ENCODE results near the gene GALK2.
"Not testable (repeated sequence)": the region's sequence is repeated elsewhere in the genome, so short reads cannot be mapped to it uniquely, and the experiment has no call there.

The GALK2 gene

DNA sequence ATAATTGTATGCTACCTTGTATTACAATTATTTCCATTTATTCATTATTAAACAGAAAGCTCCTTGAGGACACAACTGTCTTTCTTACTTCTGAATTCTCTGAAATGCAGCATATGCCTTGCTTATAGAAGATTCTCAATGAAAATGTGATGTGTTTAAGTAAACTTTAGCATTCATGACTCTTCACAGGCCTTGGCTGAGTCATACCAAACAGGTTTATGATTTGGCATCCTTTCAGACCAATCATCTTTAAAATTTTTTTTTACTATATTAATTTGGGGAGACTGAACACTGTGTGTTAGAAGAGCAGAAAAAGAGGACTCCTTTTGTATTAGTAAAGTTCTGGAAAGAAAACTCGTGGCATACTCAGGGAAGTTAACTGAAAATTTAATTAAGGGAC, 6.4 kb upstream of the GALK2 start:
- no peak for DNase-seq (ENCODE audit: low read depth, low spot score)

GRCh38 chr15:49164865-49165264, 5.2 kb upstream of the GALK2 start:
- no peak for DNase-seq (ENCODE audit: low read depth, low spot score)

DNA sequence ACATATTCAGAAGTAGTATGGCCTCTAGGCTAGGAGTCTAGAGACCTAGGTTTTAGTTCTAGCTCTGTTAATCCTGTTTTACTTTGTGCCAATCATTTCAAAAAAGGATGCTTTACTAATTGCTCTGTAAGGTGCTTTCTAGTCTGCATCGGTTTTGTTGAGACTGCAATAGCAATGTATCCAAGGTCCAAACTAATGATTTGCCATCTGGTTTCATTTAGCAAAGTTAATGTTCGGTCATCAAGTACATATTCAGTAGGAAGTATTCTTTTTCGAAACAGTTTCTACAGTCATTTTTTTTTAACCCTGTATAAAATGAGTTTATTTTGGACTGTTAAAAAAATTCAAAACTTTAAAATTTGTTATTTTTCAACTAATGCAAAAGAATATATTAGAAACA, 2.0 kb upstream of the GALK2 start:
- DNase-seq (ENCODE audit: low read depth, low spot score) = no peak

DNA sequence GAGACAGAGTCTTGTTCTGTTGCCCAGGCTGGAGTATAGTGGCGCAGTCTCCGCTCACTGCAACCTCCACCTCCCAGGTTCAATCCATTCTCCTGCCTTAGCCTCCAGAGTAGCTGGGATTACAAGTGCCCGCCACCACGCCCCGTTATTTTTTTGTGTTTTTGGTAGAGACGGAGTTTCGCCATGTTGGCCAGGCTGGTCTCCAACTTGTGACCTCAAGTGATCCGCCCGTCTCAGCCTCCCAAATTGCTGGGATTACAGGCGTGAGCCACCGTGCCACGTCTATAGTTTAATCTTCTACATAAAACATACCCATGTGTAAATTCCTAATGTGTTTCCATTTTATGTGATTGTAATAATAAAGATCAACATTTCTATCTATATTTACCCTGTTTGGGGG, 1.7 kb downstream of the GALK2 start:
- no peak for DNase-seq (ENCODE audit: low read depth, low spot score)

GRCh38 chr15:49174902-49175301, 4.9 kb downstream of the GALK2 start:
- no peak for DNase-seq (ENCODE audit: low read depth, low spot score)

DNA sequence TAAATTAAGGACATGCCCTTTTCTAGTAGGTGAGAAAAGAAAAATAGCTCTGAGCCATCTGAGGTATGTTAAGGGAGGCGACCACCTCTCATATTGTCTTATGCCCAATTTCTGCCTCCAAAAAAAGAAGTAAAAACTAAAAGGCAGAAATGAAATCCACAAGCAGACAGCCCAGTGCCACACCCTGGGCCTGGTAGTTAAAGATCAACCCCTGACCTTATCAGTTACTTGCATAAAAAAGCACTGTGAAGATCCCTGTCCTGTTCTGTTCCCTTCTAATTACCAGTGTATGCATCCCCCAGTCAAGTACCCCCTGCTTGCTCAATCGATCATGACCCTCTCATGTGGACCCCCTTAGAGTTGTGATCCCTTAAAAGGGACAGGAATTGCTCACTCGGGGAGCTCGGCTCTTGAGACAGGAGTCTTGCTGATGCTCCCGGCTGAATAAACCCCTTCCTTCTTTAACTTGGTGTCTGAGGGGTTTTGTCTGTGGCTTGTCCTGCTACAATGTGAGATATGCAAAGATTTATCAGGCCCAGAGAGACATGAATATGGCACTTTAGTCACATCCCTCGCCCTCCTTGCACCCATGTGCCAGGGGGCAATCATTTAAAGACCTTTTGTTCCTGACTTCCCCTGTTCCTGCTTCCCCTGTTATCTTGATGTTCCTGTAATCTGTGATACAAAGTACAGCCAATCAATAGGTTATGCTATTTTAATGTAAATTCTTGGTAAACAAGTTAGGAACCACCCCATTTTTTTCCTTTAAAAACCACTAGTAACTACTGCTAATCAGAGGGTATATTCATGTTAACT, 5.7 kb downstream of the GALK2 start:
- not testable (repeated sequence) for DNase-seq (ENCODE audit: low read depth, low spot score)

DNA sequence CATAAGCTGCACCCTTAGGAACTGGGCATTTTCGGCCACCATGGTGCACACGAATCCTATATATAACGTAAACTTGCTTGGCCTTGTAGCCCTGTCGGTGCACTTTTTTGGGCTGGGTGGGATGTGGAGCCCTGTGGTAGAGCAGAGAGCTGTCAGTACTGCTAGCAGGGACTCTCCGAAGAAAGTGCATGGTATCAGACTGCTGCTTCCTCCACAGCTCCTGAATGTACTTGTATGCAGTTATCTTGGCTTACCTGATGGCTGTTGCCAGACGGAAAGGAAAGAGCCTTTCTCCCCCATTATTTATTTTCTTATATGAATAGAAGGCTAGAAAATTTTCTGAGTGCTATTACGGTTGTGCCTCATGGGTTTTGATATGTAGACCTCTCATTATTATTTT, 8.4 kb downstream of the GALK2 start:
- DNase-seq (ENCODE audit: low read depth, low spot score) = no peak

DNA sequence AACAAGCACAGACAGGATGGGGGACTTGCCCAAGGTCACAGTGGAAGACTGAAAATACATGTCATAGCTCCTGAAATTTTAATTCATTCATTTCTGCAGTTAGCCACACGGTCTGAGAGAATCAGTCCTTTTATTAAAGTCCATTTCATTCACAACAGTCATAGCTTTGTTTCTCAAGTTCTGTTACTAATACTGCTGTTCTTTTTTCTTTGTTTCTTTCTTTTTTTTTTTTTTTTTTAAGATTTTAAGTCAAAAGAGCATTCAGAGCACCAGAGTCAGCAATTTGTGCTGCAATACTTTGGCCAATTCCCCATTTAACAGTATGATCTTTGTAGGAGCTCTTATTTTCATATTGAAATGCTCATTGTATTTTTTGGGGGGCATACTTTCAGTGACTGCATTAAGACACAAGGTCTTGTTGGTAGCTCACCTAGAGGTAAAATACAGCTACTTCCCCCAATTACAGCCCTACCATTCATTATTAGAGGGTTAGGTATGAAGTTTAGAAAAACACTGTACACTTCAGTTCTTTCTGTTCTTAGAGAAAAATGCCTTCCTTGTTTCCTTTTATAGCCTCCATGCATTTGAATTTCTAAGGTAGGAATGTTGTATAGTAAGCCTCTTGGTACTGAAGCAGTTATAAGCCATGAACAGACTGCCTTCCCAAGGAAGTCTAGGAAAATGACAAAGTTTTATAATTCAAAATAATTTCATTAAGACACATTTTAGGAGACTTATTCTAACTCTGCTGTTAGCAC, 9.6 kb downstream of the GALK2 start:
- DNase-seq (ENCODE audit: low read depth, low spot score) = no peak

DNA sequence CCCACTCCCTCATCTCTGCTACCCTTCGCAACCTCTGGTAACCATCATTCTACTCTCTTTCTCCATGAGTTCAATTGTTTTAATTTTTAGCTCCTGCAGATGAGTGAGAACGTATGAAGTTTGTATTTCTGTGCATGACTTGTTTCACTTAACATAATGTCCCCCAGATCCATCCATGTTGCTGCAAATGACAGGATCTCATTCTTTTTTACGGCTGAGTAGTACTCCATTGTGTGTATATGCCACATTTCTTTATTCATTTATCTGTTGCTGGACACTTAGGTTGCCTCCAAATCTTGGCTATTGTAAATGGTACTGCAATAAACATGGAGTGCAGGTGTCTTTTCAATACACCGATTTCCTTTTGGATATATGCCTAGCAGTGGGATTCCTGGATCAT, 12.1 kb downstream of the GALK2 start:
- DNase-seq (ENCODE audit: low read depth, low spot score) = no peak

GRCh38 chr15:49183741-49184140, 13.7 kb downstream of the GALK2 start:
- DNase-seq (ENCODE audit: low read depth, low spot score) = not testable (repeated sequence)

DNA sequence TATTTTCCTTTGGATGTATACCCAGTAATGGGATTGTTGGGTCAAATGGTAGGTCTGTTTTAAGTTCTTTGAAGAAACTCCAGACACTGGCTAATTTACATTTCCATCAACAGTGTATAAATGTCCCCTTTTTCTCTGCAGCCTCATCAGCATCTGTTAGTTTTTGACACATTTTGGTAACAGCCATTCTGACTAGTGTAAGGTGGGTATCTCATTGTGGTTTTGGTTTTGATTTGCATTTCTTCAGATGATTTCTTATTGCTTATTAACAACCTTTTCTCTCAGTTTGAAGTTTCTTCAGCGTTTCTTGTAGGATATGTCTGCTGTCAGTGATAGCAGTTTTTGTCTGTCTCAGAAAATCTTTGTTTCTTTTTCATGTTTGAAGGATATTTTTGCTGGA, 15.4 kb downstream of the GALK2 start:
- DNase-seq (ENCODE audit: low read depth, low spot score) = no peak

- DNase-seq (ENCODE audit: low read depth, low spot score) = no peak
These were observed 17.6 kb downstream of the GALK2 start for GRCh38 chr15:49187549-49188245.

DNA sequence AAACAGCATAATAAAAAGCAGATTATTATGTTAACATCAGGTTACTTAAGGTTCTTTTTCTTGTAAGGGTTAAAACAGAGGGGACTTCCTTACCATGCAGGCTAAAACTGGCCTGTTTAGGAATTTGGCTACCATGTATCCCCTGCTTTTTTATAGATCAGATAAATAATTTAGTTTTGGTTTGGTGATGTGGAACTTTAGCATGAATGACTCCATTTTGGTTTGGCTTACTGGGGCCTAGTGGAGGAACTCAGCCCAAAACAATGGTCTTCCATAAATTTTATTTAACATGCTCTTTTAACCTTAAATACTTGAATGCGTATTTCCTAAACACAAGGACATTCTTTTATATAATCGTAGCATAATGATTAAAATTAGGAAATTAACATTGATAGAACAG, 18.9 kb downstream of the GALK2 start:
- no peak for DNase-seq (ENCODE audit: low read depth, low spot score)

DNA sequence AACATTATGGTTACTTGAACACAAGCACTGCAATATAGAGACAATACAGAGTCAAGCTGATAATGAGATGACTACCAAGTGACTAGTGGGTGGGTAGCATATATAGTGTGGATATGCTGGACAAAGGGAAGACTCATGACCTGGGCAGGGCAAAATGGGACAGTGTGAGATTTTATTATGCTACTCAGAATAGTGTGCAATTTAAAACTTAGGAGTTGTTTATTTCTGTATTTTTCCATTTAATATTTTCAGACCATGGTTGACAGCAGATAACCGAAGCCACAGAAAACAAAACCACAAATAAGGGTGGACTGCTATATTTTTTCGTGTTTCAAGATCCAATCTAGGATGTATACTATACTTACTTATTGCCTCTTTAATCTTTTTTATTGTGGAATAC, 19.6 kb downstream of the GALK2 start:
- DNase-seq (ENCODE audit: low read depth, low spot score) = no peak

GRCh38 chr15:49190586-49190985, 20.5 kb downstream of the GALK2 start:
- DNase-seq (ENCODE audit: low read depth, low spot score) = no peak

DNA sequence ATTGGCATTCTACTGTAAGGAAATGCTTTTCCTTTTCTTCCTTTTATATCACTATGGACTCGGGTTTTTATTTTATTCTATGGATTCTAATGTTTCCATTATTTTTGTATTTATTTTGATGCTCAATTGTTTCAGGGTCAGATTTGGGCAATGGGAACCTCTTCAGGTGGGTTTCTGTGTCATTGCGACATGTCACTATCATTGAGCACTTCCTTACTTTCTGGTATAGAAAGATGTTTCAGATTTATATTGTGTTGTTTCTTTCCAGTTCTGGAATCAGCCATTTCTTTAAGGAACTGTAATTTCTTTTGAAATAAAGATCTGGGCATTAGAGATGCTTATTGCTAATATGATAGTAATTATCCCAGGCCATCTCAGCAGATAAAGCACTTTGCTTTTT, 21.8 kb downstream of the GALK2 start:
- no peak for DNase-seq (ENCODE audit: low read depth, low spot score)

- no peak for DNase-seq (ENCODE audit: low read depth, low spot score)
These were observed 26.8 kb downstream of the GALK2 start for GRCh38 chr15:49196856-49197255.

DNA sequence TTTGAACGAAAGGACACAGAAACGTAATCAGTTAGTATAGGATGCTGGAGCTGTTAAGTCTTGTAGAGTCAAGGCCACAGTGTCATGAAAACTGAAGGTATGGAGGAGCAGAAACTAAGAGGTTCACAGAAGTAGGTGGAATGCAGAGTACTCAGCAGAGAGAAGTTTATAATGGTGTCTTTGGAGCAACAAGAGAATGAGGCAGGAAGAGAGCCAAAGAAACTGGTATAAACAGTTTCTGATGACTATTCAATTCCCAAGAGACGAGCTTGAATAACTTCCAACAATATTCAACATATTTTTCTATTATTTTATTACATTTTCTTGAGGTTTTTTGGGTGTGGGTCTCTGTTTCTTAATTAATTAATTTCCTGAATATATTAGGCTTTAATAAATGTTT, 29.6 kb downstream of the GALK2 start:
- no peak for DNase-seq (ENCODE audit: low read depth, low spot score)

DNA sequence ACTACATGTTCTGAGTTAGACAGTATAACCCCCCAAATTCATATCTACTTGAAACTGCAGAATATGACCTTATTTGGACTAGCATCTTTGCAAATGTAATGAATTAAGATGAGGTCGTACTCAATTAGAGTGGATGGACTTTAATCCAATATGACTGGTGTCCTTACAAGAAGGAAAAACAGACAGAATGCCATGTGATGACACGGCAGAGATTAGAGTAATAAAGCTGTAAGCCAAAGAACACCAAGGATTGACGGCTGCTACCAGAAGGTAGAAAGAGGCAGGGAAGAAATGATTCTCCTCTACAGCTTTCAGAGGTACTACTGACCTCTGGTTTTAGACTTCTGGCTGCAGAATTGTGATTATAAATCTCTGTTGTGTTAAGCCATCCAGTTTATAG, 30.3 kb downstream of the GALK2 start:
- no peak for DNase-seq (ENCODE audit: low read depth, low spot score)

DNA sequence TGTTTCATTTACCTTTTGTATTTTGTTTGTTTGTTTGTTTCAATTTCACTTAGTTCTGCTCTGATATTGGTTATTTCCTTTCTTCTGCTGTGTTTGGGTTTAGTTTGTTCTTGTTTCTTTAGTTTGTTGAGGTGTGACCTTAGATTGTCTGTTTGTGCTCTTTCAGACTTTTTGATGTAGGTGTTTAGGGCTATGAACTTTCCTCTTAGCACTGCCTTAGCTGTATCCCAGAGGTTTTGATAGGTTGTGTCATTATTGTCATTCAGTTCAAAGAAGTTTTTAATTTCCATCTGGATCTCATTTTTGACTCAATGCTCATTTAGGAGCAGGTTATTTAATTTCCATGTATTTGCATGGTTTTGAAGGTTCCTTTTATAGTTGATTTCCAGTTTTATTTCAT, 38.1 kb downstream of the GALK2 start:
- DNase-seq (ENCODE audit: low read depth, low spot score) = not testable (repeated sequence)

DNA sequence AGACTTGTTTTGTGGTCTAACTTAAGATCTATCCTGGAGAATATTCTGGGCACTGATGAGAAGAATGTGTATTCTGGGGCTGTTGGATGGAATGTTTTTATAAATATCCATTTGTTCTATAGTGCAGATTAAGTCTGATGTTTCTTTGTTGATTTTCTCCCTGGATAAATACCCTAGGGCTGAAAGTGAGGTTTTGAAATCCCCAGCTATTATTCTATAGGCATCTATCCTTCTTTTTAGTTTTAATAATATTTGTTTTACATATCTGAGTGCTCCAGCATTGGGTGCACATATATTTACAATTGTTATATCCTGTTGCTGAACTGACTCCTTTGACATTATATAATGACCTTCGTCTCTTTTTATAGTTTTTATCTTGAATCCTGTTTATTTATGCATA, 42.9 kb downstream of the GALK2 start:
- DNase-seq (ENCODE audit: low read depth, low spot score) = no peak
